ENCODE results near the gene KRTAP10-1. TPM values are rescaled to one million over a fixed set of nuclear protein-coding genes. Genes with fewer than 3 reads are reported as not detected.

KRTAP10-1 gene
- total RNA-seq, 2 donors from 2014 or later = not detected

- H3K36me3 ChIP-seq = no peaks in the 10 kb centered on the region
- ATAC-seq (ENCODE audit: insufficient number of reproducible peaks, low FRiP score, low read depth) (no peak), DNase-seq (ENCODE audit: low spot score) (no peak)
- H3K9me3 ChIP-seq = peaks cover 6% of the 10 kb centered on the region
- H3K27ac ChIP-seq = no peak overlapping the region
- no peaks in the 10 kb centered on the region for H3K4me1 ChIP-seq (ENCODE audit: control insufficient read depth in 1 of 2, low read depth in 2 of 2)
- no peaks in the 10 kb centered on the region for H3K27me3 ChIP-seq (replicated peaks; ENCODE audit: insufficient read depth)
- H3K4me3 ChIP-seq = no peak overlapping the region
- no peak for TF ChIP-seq CTCF (IDR thresholded peaks at IDR 0.05)
These were observed 33.1 kb upstream of the KRTAP10-1 start for GRCh38 chr21:44572959-44573583.

GRCh38 chr21:44571844-44572782 is 32.1 kb upstream of the KRTAP10-1 start:
- peaks cover 6% of the 10 kb centered on the region for H3K9me3 ChIP-seq
- H3K4me1 ChIP-seq (ENCODE audit: control insufficient read depth in 1 of 2, low read depth in 2 of 2) = no peaks in the 10 kb centered on the region
- TF ChIP-seq CTCF (IDR thresholded peaks at IDR 0.05) = no peak
- ATAC-seq (ENCODE audit: insufficient number of reproducible peaks, low FRiP score, low read depth) (no peak), DNase-seq (ENCODE audit: low spot score) (no peak)
- no peaks in the 10 kb centered on the region for H3K36me3 ChIP-seq
- no peak overlapping the region for H3K4me3 ChIP-seq
- H3K27ac ChIP-seq = no peak overlapping the region
- H3K27me3 ChIP-seq (replicated peaks; ENCODE audit: insufficient read depth) = no peaks in the 10 kb centered on the region

DNA sequence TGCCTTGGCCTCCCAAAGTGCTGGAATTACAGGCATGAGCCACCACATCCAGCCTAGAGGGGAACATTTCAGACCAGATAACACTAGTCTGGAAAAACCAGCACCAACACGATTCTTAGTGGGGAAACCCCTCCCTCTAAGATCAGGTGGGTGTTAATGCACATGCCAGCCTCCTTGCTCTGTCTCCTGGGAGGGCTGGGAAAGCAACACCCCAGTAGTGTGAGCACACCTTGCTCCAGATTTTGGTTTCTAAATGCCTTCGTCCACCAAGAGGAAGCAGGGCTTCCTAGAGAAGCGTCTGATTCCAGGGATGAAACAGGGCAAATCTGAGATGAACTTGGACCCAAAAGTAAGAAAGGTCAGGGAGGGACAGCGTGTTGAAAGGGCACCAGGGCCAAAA is 31.3 kb upstream of the KRTAP10-1 start:
- no peak for ATAC-seq (ENCODE audit: insufficient number of reproducible peaks, low FRiP score, low read depth)
- no peak for DNase-seq (ENCODE audit: low spot score)
- TF ChIP-seq CTCF (IDR thresholded peaks at IDR 0.05) = no peak

GRCh38 chr21:44569861-44570517 is 30.0 kb upstream of the KRTAP10-1 start:
- H3K4me3 ChIP-seq = no peak overlapping the region
- H3K36me3 ChIP-seq = no peaks in the 10 kb centered on the region
- H3K4me1 ChIP-seq (ENCODE audit: control insufficient read depth in 1 of 2, low read depth in 2 of 2) = no peaks in the 10 kb centered on the region
- no peak for DNase-seq (ENCODE audit: low spot score)
- no peak for TF ChIP-seq CTCF (IDR thresholded peaks at IDR 0.05)
- no peak for ATAC-seq (ENCODE audit: insufficient number of reproducible peaks, low FRiP score, low read depth)
- no peaks in the 10 kb centered on the region for H3K9me3 ChIP-seq
- no peak overlapping the region for H3K27ac ChIP-seq
- no peaks in the 10 kb centered on the region for H3K27me3 ChIP-seq (replicated peaks; ENCODE audit: insufficient read depth)

More for the DNA sequence above, 31.3 kb upstream of the KRTAP10-1 start:
- no peak overlapping the region for H3K27ac ChIP-seq
- no peaks in the 10 kb centered on the region for H3K4me1 ChIP-seq (ENCODE audit: control insufficient read depth in 1 of 2, low read depth in 2 of 2)
- no peaks in the 10 kb centered on the region for H3K36me3 ChIP-seq
- H3K4me3 ChIP-seq = no peak overlapping the region
- no peaks in the 10 kb centered on the region for H3K9me3 ChIP-seq
- H3K27me3 ChIP-seq (replicated peaks; ENCODE audit: insufficient read depth) = no peaks in the 10 kb centered on the region

All from thoracic aorta (tissue), 2 donors.